ENCODE measurements around the gene GARIN6. TPM values are rescaled to one million over a fixed set of nuclear protein-coding genes. Genes with fewer than 3 reads are reported as not detected.

The GARIN6 gene
- total RNA-seq, 1 experiment from 2014 or later: not detected

DNA sequence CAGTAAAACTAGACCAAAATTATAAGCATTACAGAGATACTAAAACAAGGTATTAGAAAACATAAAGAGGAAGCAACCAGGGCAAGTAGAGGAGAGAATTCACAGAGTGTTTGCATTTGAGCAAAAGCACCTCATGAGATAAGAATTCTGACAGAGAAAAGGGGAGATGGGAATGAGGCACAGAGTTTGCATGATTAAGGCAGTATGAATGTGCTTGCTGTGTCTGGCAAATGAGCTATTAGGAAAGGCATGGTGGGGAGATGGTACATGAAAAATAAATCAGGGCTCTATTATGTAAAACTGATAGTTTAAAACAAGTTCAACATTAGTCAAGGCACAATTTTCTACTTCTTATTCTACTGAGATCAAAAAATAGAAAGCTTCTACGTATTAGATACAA, 23.1 kb downstream of the GARIN6 start (continued):
- TF ChIP-seq, protein P1, sequence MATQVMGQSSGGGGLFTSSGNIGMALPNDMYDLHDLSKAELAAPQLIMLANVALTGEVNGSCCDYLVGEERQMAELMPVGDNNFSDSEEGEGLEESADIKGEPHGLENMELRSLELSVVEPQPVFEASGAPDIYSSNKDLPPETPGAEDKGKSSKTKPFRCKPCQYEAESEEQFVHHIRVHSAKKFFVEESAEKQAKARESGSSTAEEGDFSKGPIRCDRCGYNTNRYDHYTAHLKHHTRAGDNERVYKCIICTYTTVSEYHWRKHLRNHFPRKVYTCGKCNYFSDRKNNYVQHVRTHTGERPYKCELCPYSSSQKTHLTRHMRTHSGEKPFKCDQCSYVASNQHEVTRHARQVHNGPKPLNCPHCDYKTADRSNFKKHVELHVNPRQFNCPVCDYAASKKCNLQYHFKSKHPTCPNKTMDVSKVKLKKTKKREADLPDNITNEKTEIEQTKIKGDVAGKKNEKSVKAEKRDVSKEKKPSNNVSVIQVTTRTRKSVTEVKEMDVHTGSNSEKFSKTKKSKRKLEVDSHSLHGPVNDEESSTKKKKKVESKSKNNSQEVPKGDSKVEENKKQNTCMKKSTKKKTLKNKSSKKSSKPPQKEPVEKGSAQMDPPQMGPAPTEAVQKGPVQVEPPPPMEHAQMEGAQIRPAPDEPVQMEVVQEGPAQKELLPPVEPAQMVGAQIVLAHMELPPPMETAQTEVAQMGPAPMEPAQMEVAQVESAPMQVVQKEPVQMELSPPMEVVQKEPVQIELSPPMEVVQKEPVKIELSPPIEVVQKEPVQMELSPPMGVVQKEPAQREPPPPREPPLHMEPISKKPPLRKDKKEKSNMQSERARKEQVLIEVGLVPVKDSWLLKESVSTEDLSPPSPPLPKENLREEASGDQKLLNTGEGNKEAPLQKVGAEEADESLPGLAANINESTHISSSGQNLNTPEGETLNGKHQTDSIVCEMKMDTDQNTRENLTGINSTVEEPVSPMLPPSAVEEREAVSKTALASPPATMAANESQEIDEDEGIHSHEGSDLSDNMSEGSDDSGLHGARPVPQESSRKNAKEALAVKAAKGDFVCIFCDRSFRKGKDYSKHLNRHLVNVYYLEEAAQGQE (IDR thresholded peaks at IDR 0.05; ENCODE audit: low read depth): no peak
- TF ChIP-seq, protein P2, sequence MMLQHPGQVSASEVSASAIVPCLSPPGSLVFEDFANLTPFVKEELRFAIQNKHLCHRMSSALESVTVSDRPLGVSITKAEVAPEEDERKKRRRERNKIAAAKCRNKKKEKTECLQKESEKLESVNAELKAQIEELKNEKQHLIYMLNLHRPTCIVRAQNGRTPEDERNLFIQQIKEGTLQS (IDR thresholded peaks at IDR 0.05): no peak
- TF ChIP-seq EGR1 (IDR thresholded peaks at IDR 0.05; ENCODE audit: low read depth) (no peak), YY1 (IDR thresholded peaks at IDR 0.05; ENCODE audit: extremely low read depth, insufficient replicate concordance, low read depth, low read length) (no peak), JUND (IDR thresholded peaks at IDR 0.05) (no peak), SIN3A (IDR thresholded peaks at IDR 0.05; ENCODE audit: low read depth) (no peak)

DNA sequence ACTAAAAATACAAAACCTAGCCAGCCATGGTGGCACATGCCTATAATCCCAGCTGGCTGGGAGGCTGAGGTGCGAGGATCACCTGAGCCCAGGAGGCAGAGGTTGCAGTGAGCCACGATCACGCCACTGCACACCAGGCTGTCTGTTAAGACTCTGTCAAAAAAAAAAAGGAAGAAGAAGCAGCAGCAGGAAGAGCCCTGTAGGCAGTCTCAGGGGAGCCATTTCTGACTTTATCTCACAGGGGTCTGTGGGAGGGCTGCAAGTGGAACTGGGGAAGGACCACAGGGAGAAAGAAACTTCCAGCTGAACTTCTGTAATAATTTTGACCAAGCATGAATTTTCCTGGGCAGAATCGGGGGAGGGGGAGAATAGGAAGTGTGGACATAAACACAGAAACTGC, 32.7 kb downstream of the GARIN6 start:
- ChIA-PET CTCF (no interaction called here), POLR2A (no interaction called here), RAD21 (ENCODE audit: low non-redundant PET in 1 of 2, low total read pairs in 2 of 2, uncharacterized antibody in 2 of 2, unreplicated experiment in 2 of 2) (no interaction called here)
- Histone ChIP-seq H3K4me1 (ENCODE audit: control insufficient read depth in 1 of 2, insufficient read depth in 2 of 2, low read length in 2 of 2) (no peaks in the 10 kb centered on the region), H2AFZ (ENCODE audit: low read depth, low read length, poor library complexity, severe bottlenecking) (no peak overlapping the region), H3K4me2 (ENCODE audit: low read length) (no peak overlapping the region), H3K9me3 (ENCODE audit: control insufficient read depth in 1 of 2, insufficient read depth in 1 of 2, low read depth in 1 of 2, low read length in 2 of 2) (no peaks in the 10 kb centered on the region), H3K36me3 (ENCODE audit: control insufficient read depth in 1 of 2, insufficient read depth in 2 of 2, low read length in 2 of 2) (no peaks in the 10 kb centered on the region), H3K27ac (ENCODE audit: low read depth, low read length) (no peak overlapping the region), H3K4me3 (replicated peaks in 1 of 2; ENCODE audit: low read depth in 1 of 2, low read length in 2 of 2) (no peak overlapping the region), H3K79me2 (ENCODE audit: insufficient read depth, low read length) (no peaks in the 10 kb centered on the region), H4K20me1 (ENCODE audit: insufficient read depth) (no peaks in the 10 kb centered on the region), H3K9me2 (ENCODE audit: insufficient read depth) (no peaks in the 10 kb centered on the region), H3K9ac (ENCODE audit: low read length) (no peak overlapping the region), H3K27me3 (ENCODE audit: insufficient read depth, low read length) (no peaks in the 10 kb centered on the region)
- DNase-seq (ENCODE audit: low read depth, low spot score): no peak
- intact Hi-C loops (cut with micrococcal nuclease): no loop called here
- no peak for ATAC-seq
- BruUV-seq (replicated peaks): no TSS peak
- TF ChIP-seq, protein P1 (IDR thresholded peaks at IDR 0.05; ENCODE audit: low read depth): no peak
- TF ChIP-seq MAX (IDR thresholded peaks at IDR 0.05): no peak
- no peak for TF ChIP-seq FOSL1 (IDR thresholded peaks at IDR 0.05; ENCODE audit: low read depth)
- no peak for TF ChIP-seq ELF1 (IDR thresholded peaks at IDR 0.05; ENCODE audit: borderline replicate concordance, low read depth)
- no peak for TF ChIP-seq JUND (IDR thresholded peaks at IDR 0.05)
- no peak for TF ChIP-seq ZNF274 (IDR thresholded peaks at IDR 0.05; ENCODE audit: low read depth, low read length)
- TF ChIP-seq RAD21 (IDR thresholded peaks at IDR 0.05; ENCODE audit: low read depth): no peak
- no peak for TF ChIP-seq POLR2AphosphoS5 (IDR thresholded peaks at IDR 0.05; ENCODE audit: low read depth, low read length)
- no peak for TF ChIP-seq SRF (IDR thresholded peaks at IDR 0.05; ENCODE audit: low read depth)
- no peak for TF ChIP-seq SP1 (IDR thresholded peaks at IDR 0.05; ENCODE audit: low read depth)
- TF ChIP-seq YY1 (IDR thresholded peaks at IDR 0.05; ENCODE audit: extremely low read depth, insufficient replicate concordance, low read depth, low read length): no peak
- TF ChIP-seq TCF7L2 (IDR thresholded peaks at IDR 0.05; ENCODE audit: borderline replicate concordance, extremely low read depth, insufficient read depth, insufficient read length): no peak
- TF ChIP-seq, protein P3, sequence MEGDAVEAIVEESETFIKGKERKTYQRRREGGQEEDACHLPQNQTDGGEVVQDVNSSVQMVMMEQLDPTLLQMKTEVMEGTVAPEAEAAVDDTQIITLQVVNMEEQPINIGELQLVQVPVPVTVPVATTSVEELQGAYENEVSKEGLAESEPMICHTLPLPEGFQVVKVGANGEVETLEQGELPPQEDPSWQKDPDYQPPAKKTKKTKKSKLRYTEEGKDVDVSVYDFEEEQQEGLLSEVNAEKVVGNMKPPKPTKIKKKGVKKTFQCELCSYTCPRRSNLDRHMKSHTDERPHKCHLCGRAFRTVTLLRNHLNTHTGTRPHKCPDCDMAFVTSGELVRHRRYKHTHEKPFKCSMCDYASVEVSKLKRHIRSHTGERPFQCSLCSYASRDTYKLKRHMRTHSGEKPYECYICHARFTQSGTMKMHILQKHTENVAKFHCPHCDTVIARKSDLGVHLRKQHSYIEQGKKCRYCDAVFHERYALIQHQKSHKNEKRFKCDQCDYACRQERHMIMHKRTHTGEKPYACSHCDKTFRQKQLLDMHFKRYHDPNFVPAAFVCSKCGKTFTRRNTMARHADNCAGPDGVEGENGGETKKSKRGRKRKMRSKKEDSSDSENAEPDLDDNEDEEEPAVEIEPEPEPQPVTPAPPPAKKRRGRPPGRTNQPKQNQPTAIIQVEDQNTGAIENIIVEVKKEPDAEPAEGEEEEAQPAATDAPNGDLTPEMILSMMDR (IDR thresholded peaks at IDR 0.05 in 2 of 3, conservative IDR thresholded peaks at IDR 0.05 in 1 of 3; ENCODE audit: borderline replicate concordance in 1 of 3, insufficient read depth in 1 of 3, low read depth in 2 of 3, low read length in 2 of 3): no peak
- no peak for TF ChIP-seq POLR2A (IDR thresholded peaks at IDR 0.05; ENCODE audit: borderline replicate concordance, extremely low read depth, insufficient read depth, insufficient read length)

Measured in HCT116 (cell line).